Urothelium cell line (cell line): ENCODE measurements around the gene ZKSCAN3.
"Not testable (repeated sequence)": the region's sequence is repeated elsewhere in the genome, so short reads cannot be mapped to it uniquely, and the experiment has no call there.

ENCODE experiments used
- DNase-seq: peaks from one replicate; pipeline ENCODE4 v3.0.0; 2011; ENCODE audit warnings: low spot score, mixed read lengths
- FAIRE-seq: peaks from 2 replicates; lab custom pipeline; 2011; peaks lifted over from hg19 to GRCh38; lab: Jason Lieb, UNC

The ZKSCAN3 gene

GRCh38 chr6:28340310-28341095 is 9.2 kb upstream of the ZKSCAN3 start:
- DNase-seq (no peak), FAIRE-seq (no peak)

DNA sequence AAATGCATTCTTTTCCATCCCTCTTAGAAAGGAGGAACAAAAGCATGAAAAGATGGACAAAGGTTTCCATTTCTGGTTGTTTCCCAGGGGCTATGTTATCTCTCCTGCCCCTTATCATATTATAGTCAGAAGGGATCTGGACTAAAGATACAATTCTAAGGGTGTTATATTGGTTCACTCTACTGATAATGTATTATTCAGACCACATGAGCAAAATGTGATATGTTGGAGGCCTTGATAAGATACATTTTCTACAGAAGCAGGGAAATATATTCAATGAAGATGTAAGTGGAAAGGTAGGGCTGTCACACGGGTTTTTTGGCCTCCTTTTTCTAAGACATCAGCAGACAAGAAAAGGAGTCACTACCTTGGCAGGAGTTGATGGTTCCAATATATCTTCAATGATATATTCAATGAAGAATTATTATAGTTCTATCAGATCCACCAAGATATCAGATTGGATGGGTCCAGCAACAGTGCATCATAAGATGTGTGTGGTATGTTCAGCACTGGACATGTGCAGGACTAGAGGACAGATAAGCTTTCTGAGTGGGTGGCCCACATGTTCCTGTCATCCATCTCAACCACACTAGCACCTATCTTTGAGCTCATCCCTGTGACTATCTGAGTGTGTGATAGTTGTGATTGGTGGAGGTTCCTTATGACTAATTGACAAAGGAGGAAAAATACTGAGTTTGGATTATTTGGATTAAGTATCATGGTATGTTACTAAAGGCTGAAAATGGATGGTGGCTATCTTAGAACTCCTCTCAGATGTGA is 5.7 kb upstream of the ZKSCAN3 start:
- no peak for FAIRE-seq
- DNase-seq = no peak

DNA sequence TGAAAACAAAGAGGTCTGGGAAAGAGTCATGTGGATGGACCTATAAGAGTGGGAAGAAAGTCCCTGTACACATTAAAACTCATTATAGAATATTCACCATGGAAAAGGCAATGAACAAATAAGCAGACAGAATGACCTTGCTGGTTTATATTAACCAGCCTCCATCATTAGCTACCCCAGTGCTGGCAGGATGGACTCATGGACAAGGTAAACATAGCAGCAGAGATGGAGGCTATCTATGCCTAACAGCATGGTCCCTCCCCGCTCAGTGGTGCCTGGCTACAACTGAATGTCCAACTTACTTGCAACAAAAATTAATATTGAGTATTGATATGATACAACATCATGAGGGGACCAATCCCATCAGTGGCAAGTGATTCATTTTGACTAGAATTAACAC is 4.5 kb upstream of the ZKSCAN3 start:
- no peak for DNase-seq
- FAIRE-seq = no peak

- FAIRE-seq (no peak), DNase-seq (no peak)
These were observed 2.6 kb upstream of the ZKSCAN3 start for GRCh38 chr6:28347119-28347518.

DNA sequence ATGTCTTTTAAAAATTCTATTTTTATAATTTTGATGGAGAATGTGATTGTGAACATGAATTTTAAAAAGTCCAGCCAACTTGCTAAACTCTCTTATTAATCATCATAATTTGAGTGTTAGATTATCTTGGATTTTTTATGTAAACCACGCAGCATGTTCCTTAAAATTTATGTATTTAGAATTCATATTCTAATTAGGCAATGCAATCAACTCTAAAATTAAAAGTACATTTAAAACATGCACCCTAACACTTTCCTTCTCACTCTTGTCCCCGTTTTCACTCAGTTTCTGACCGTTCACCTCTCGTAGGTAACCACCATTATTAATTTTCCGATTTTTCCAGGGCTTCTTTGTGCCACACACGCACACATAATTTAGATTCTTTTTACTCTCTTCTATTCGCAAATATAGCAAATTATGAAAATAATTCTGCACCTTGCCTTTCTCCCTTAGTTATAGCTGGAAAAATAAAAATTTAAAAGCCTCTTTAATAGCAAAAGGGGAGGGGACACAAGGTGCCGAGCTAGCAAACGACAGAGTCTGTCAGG is 329 bp upstream of the ZKSCAN3 start:
- no peak for FAIRE-seq
- no peak for DNase-seq

DNA sequence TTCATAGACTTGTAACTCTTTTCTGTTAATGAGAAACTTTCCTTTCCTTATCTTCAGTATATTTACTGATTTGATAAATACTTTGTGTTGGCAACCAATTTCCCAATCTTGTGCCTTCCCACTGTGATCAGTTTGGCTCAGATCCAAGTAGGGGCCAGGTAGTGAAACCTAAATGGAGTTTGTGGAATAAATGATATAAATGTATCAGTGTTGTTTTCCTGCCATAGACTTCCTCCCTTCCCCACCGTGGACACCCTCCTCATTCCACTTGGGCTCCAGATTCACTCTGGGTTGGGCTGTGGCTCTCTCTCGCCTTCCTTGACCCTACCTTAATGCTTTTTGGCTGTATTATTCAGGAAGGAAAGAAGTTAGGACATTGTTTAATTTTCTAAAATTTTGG is 1.3 kb downstream of the ZKSCAN3 start:
- DNase-seq = no peak

GRCh38 chr6:28351493-28351925 is 1.8 kb downstream of the ZKSCAN3 start:
- FAIRE-seq (no peak), DNase-seq (no peak)

More for the DNA sequence above, 1.3 kb downstream of the ZKSCAN3 start:
- no peak for FAIRE-seq

DNA sequence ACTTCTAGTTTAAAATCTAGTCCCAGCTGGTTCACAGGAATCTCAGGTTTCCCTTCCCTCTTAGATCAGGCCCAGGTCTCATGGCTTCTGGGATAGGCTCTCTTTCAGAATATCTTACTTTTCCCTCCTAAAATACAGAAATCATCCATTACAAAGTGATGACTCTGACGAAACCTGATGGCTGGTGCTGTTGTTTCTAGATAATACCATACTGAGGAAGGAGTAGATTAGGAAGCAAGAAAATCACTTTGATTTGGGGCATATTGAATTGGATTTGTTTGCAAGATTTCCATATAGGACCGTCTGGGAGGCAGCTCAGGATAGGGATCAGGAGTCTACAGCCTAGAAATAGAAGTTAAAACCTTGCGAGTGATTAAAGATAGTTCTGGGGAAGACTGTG is 3.6 kb downstream of the ZKSCAN3 start:
- DNase-seq = peak; percentile 8
- no peak for FAIRE-seq

DNA sequence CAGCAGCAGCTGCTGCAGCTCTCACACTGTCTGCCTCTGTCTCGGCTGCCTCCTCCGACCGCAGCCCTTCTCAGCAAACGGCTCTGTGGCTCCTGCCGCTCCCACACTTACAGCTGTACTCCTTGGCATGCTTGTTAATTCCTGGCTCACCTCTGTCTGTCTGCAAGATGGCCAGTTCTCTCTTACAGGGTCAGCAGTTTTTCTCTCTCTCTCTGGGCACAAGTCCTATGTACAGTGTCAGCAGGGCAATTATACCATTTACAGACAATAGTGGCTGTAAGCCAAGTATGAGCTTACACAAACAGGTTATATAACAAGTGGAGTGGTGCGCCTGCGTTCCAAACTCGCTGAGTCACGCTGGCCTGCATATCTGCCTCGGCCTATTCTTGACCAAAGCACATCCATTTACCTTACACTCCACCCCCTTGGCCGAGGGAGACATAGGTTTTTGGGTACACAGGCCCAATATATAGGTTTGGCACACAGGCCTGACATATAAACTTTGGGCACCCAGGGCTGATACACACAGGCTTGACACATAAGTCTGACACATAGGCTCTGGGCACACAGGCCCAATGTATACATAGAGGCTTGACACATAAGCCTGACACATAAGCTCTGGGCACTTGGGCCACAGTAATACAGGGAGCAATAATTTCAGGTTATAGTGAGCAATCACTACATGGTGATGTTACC is 4.4 kb downstream of the ZKSCAN3 start:
- FAIRE-seq (peak; percentile 53), DNase-seq (peak; percentile 53)

DNA sequence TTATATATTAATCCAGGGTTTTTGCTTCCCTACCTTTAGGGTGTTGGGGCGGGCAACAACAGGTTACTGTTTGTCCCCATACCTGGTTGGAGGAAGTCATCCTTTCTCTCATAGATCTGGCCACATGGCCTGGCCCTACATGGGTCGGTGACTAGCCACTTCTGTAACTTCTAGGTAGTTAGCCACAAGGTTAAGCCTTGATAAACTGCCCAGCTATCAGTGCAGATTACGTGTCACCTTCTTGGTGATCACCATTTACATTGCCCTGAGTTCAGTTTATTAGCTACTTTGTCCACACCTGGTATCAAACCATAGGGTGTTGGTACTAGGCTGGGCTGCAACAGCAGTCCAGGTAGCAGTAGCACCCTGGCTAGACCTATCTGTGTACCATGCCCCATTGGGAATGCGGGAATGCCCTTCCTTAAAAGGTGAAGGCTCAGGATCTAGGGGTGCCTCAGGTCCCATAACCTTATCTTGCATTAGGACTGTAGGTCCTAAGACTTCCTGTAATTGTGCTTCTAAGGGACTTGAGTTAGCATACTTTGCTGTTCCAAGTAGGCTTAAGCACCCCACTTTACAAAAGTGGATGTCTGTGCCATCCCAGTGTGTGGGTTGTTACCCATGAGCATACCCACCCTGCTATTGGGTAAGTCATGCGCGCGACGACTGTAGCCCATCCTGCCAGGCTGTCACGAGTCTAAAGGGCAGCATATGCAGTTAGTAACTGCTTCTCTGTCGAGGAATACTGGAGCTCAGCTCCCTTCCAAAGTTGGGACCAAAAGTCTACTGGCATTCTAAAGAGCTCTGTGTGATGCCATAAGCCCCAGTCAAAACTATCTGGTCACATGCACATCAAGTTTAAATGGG is 5.2 kb downstream of the ZKSCAN3 start:
- FAIRE-seq = no peak

GRCh38 chr6:28355743-28356665 is 6.3 kb downstream of the ZKSCAN3 start:
- DNase-seq (peak; percentile 69), FAIRE-seq (no peak)

More for the DNA sequence above, 5.2 kb downstream of the ZKSCAN3 start:
- no peak for DNase-seq

DNA sequence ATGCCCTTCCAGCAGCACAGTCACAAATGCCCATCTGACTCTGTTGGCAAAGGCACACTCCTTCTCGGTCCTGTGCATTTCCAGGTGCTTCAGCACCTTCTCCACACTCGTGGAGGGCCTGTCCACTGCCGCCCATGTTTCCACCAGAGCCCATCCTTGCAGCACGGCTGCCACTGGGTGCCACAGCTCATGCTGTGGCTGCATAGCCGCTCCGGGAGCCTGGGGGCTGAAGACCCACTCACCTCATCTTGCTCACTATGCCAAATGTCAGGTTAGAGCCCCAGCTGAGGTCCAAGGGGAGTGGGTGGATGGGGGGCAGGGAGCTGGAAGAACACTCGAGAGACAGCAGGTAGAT is 6.9 kb downstream of the ZKSCAN3 start:
- DNase-seq (no peak), FAIRE-seq (no peak)

- DNase-seq (peak; percentile 12), FAIRE-seq (no peak)
These were observed 7.3 kb downstream of the ZKSCAN3 start for GRCh38 chr6:28357036-28357435.

GRCh38 chr6:28359562-28359961 is 9.8 kb downstream of the ZKSCAN3 start:
- FAIRE-seq, DNase-seq: not testable (repeated sequence)

- DNase-seq (no peak), FAIRE-seq (no peak)
These were observed 11.2 kb downstream of the ZKSCAN3 start for GRCh38 chr6:28360961-28361360.

DNA sequence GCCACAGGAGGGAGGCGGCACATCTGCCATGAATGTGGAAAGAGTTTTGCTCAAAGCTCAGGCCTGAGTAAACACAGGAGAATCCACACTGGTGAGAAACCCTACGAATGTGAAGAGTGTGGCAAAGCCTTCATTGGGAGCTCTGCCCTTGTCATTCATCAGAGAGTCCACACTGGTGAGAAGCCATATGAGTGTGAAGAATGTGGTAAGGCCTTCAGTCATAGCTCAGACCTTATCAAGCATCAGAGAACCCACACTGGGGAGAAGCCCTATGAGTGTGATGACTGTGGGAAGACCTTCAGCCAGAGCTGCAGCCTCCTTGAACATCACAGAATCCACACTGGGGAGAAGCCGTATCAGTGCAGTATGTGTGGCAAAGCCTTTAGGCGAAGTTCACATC is 15.8 kb downstream of the ZKSCAN3 start:
- DNase-seq, FAIRE-seq: not testable (repeated sequence)

DNA sequence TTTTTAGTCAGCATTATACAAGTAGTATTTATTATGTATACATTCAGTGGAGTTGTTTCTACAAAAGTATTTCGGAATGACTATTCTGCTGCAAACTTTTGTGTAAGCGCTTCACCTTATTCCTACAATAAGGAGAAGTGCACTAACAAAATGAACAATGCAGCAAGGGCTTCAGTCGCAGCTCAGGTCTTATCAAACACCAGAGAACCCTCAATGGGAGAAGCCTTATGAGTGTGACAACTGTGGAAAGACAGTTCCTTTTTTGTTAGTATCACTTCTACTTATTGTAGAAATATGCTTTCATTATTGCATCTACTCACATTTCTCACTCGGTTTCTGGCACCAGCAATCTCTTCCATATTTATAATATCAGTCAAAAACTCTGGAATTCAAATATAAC is 18.8 kb downstream of the ZKSCAN3 start:
- DNase-seq = no peak
- FAIRE-seq = no peak

DNA sequence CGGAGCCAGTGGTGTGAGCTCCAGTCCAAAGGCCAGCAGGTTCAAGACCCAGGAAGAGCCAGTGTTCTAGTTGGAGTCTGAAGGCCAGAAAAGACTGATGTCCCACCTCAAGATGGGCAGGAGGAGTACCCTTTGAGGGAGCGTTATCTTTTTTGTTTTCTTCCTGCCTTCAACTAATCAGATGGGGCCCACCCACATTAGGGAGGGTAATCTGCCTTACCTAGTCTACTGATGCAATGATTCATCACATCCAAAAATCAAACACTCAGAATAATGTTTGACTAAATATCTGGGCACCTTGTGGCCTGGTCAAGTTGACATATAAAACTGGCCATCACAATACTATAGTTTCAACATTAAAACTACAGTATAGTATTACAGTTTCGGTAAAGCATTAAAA is 19.7 kb downstream of the ZKSCAN3 start:
- DNase-seq (no peak), FAIRE-seq (no peak)

DNA sequence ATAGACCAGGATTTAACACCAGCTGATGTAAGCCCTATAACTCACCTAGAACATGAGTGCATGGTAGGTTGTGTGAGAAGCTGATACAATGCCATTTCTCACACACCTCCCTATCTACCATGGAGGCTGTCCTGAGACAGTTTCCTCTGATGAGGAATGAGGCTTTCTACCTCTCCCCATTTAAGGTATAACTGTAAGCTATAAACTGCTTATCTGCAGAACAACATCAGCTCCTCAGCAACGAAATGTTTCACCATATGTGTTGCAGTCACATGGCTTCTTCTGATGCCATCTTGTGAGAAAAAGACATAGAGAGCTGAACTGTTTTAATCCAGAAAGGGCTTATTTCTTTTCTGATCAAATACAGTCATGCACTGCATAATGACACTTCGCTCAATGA is 20.7 kb downstream of the ZKSCAN3 start:
- FAIRE-seq (no peak), DNase-seq (no peak)
